NOMO-1 treated with DMSO at 0.1 percent for 48 hours (cell line): ENCODE data around the gene ATXN1L.
"Not testable (repeated sequence)": the region's sequence is repeated elsewhere in the genome, so short reads cannot be mapped to it uniquely, and the experiment has no call there.

ENCODE experiments used
- DNase-seq: peaks from one replicate; lab custom pipeline; 2025; ENCODE audit not compliant: unreplicated experiment; lab: John Stamatoyannopoulos, UW

ATXN1L gene

DNA sequence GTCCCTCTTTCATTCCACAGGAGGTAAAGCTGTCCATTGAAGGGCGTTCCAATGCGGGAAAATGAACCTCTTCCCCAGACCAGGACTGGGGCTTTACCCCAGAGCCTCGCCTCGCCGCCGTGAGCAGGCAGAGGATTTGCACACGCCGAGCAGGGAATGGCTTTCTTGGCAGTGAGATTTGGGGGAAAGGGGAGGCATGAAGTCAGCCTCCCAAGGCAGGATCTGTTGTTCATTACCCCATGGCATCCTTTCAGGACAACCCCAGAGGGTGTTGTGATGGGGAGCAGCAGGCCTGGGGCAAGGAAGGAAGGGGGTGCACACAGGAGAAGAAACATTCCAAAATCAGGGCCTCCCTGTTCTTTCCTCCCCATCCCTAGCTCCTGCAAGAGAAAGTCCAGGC lies 6.0 kb downstream of the ATXN1L start:
- DNase-seq = no peak

DNA sequence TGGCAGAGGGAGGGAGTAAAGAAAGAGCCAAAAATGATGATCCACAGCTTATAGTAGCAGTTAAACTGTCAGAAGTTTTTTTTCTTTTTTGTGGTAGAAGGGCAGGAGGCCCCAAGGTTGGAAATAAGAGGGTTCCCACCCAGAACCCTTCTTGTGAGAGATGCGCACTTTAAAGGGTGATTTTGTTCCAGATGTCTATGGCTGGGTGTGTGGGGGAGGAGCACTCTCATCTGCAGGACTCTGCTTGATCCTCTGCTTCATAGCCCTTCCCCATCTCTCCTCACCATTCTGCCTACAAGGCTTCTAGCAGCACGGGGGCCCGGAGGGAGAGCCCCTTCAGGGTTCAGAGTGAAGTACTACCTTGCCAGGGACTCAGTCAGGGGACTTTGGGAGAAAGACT lies 6.4 kb downstream of the ATXN1L start:
- DNase-seq = no peak

DNA sequence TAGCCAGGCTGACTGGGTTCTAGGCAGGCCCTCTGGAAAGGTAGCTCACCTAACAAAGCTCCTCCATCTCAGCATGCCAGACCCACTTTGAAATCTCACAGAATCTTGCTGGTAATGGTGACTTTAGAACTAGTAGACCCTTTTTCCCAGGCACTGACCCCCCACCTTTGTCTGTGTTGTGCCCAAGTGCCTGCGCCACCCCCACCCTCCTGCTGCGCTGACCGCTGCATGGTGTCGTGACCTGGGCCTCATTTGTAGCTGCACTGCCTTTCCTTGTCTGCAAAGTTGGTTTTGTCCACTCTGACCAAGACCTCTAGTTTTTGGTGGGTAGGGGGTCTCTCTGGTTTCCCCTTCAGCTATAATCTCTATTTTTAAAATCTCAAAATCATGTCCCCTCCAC lies 6.8 kb downstream of the ATXN1L start:
- no peak for DNase-seq

DNA sequence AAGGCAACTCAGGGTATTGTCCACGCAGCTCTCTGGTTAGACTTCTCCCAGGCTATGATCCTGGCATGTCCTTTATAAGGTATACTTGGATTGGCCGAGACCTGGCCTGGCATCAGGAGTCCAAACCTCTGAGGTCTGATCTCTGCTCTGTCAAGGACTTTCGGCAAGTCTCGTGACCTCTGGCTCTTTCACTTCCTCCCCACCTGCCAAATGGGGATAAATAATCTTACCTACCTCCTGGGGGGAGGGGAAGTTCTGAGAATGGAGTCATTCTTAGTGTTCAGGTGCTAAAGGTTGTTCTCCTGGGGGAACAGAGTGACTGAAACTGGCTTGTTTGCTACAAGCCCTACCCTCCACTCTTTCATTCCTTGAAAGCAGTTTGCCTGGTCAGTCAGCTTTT lies 7.6 kb downstream of the ATXN1L start:
- no peak for DNase-seq

DNA sequence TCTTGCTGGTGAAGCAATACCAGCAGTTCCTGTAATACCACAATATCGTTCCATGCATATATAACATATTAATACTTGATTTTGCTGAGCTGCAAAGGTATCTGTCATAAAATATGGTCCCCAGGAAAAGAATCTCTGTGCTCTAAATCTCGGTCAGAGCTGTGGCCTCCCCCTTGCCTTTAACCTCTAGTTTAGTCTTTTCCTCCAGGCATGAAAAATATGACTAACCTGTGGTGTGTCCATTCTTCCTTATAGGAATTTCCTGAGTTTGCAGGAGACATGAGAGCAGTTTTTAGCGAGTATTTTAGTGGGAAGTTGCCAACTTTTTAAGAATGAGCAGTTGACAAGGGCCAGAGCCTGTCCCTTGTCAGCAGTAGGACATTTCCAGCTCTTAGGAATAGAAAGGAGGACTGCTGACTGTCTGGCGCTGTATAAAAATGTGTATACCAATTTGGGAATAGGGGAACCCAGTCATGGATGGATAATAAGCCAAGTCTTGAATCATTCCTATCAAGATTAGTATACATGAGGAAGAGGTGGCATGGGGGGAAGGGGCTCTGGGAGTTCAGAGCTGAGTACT lies 8.7 kb downstream of the ATXN1L start:
- no peak for DNase-seq

DNA sequence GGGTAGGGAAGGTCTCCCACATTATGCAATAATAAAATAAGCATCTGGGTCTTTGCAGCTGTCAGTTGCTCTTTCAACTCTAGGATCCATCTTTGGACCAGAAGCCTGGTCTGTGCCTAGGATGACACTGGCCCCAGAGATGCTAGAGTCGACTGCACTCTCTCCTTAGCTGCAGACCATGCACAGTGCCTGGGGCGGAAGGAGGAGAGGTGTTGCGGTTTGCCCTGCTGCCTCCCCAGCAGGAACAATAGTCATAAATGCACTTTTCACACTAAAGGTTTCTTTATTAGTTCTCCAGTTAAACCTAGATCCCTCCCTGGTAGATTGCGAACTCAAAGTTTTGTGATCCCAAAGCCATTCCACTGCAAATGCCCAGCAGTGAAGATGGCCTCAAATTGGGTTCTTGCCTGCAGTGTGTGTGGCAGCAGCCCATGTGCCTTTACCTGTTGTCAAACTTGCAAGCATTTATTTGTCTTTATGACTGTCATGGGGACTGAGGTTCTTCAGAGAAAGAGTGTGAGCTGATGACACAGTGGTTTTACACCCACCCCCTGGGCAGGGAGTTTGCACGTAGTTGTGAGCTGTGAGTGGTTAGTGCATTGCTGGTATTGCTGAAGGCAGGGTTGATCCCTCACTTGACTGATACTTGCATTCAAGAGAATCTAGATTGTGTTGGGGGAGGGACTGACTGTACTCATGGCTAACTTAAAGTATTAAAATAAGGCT lies 10.3 kb downstream of the ATXN1L start:
- DNase-seq = no peak

DNA sequence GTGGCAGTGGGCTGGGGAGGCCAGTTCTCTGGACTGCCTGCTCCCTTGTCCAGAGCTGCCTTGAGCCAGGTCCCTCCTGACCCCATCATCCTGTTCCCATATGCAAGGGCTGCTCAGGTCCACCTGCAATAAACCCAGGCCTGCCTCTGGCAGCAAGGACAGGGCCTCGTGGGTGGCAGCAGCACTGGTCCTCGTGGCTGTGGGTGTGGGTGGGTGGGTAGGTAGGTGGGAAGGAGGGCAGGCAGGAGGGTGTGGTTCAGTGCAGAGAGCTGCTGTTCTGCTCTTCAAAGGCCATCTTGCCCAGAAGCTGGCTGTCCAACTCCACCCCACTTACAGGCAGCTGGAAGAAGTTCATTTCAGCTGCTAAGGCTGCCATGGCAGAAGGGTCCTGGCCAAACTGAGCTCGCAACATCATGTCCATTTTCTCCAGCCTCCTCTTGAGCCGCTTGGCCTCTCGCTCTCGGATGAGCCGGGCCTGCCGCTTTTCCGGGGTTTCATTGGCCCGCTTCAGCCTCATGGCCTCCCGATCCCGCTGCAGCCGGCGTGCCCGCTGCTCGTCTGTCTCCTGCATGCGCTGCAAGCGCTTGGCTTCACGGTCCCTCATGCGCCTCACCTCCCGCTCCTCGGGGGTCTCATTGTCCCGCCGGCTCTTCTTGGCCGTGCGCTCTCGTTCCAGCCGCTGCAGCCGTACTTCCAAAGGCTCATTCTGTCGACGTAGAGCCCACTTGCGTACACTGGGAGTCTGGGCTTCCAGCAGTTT lies 14.2 kb downstream of the ATXN1L start:
- no peak for DNase-seq

DNA sequence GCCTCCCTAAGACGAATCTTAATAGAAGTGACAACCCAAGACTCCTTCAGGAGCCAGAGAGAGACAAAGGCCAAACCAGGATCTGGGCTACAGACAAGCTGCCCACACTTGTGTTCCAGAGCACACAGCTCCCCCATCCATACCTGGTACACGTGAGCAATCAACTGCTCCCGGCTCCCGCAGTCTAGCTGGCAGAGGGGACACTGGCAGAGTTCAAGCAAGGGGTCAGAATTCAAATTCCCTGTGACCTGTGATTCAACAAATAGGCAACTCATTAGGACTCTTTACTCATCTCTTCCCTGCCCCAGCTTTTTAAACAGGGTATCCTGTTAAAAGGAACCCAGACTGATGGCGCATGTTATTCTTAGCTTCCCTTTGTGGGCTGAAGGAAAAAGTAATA lies 18.2 kb downstream of the ATXN1L start:
- DNase-seq = no peak

DNA sequence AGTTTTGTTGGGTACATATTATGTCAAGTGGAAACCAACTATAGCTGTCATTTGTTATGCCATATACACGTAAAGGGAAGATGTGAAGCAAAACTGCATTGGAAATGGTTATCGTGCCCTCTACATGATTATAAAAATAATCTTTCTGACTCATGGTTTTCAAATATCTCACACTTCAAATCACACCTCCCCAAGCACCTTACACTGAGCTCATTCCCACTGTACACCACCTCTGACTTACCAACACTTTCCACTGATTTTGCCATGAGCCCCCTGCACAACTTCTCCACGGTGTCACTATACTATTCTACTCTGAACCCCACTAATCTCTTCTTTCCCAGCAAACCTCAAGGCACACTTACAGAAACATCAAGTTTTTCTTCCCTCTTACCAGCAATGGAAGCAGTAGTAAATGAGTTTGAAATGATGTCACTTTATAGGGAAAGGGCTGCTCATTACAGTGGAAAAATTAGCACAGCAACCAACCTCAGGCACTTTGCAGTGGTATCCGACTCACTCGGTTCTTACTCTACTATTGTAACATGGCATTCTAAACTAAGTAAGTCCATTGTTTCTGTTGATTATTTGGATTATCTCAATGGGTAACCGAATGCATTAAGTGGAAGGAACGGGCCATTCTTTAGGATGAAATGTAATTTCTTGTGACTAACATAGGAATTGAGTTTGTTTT lies 19.5 kb downstream of the ATXN1L start:
- no peak for DNase-seq

DNA sequence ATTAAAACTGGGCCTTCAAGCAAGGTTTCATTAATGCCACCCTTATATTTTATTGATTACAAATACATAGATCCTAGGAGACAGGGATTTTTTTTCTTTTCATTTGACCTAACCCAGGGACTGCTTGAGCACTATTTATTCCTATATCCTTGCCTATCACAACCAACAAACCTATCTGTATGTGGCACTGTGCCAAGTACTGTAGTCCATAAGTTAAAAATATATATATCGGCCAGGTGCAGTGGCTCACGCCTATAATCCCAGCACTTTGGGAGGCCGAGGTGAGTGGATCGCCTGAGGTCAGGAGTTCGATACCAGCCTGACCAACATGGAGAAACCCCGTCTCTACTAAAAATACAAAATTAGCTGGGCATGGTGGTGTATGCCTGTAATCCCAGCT lies 21.4 kb downstream of the ATXN1L start:
- DNase-seq = not testable (repeated sequence)

DNA sequence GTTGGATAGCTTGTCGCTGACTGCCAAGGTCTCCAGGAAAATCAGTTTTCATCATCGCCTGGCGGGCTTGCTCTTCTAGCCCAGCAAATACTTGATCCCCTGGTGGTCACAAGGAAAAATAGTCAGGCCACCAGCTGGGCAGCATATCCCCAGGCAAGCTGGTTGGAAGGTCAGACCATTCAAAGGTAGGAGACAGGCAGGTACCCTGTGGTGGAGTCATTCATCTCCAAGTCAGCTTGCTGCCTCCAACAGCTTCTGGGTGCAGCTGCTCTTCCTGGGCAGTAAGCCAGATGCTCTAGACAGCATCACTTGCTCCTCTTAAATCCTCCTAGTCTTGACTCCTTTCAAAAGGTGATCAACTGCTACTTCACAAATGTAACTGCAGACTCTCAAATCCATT lies 22.2 kb downstream of the ATXN1L start:
- DNase-seq = no peak

DNA sequence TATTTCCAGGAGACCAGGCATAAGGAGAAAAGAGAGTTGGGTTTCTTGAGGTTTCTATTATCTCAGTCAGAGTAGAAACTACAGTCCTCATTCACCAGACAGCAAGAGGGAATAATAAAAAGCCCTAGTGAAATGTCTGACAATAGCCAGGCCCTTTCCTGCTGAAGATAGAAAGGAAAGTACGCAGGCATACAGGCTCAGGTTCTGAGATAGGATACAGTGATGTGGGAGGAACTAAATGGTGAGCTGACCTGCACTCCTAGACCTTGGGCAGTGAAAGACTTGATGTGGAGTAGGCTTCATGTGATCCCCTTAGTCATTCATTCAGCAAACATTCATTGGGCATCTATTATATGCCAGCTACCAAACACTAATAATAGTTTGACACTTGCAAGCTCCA lies 23.3 kb downstream of the ATXN1L start:
- DNase-seq = no peak

DNA sequence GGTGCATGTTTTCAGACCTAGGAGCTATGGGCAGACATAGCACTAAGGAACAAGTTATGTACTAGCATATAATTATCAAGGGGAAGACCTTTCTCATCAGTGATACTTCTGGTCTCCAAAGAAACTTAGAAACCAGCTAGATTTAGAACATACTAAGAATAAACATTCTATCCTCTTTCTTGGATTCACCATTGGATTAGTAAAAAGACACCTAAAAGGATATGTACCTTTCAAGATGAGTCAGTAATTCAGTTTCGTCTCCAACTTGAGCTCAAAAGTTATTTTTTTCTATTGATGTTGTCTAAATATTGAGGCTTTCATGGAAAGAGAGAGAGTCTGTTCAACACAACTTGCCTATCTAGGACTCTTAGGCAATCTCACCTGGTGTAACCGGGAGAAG lies 25.0 kb downstream of the ATXN1L start:
- DNase-seq = no peak

DNA sequence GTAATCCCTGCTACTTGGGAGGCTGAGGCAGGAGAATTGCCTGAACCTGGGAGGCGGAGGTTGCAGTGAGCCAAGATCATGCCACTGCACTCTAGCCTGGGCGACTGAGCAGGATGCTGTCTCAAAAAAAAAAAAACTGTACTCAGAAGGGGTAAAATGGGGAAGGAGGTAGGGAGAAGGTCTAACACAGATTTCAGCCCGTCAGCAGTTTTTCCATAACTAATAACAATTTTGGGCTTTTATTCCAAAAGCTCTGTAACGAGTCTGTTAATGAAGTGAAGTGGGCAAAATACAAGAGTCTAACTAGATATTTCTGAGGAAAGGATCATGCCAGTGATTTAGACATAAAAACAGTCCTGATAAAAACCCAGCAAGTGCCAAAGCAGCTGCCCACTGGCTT lies 27.4 kb downstream of the ATXN1L start:
- DNase-seq = no peak

DNA sequence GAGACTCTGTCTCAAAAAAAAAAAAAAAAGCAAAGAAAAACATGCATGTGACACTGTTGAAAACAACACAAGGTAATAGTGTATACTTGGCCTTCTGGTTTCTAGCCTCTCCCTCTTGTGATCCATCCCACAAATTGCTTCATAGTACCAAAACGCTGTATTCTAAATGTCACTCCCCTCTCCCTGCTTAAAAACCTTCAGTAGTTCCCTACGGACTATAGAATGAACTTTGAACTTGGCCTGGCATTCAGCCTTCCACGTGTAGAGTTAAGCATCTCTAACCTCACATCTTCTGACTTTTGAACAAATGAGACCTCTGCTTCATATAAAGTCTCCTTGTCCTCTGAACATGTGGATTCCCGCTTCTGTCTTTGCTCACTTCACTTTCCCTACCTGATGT lies 33.1 kb downstream of the ATXN1L start:
- no peak for DNase-seq

DNA sequence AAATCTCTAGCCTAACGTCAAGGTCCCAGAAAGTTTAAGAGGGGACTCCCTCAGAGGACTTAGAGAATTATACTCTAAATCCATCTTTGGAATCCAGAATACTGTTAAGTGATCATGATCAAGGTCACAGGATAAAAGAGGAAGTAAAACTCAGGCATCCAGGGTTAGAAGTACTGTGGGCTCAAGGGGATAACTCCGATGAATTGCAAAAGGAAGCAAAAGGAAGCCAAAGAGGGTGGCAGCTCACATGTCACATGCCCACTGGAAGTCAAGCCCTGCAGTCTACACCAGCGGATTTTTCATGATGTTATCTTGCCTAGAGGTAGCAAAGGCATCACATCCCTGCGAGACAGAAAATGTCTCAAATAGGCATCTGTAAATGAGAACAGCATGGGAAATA lies 34.4 kb downstream of the ATXN1L start:
- DNase-seq = peak; percentile 77

DNA sequence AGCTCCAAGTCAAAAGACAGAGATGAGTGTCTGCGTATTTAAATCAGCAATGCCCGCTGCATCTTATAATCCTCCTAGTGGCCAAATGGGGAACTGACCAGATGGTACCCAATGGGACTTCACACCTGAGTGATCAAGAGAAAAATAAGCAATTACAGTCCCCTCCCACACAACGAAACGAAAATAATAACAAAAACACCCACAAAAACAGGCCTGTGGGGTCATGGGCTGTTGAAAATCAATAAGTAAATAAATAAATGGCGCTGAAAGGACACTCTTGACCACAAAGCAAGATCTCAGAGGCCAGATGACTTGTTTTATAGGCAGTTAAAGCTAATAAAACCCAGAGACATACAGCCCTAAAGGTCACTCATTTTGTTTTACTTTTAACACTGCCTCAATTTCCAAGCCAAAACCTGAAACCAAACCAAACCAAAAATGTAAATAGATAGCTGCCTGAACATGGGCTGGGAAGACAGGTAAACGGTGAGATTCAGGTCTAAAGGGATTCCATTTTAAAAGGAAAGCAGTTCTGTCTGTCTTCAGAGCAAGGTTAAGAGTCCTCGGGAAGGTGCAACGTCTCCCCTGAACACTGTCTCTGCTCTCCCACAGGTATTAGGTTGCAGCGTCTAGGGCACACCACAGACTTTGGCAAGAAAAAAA lies 36.9 kb downstream of the ATXN1L start:
- peak; percentile 65 for DNase-seq

DNA sequence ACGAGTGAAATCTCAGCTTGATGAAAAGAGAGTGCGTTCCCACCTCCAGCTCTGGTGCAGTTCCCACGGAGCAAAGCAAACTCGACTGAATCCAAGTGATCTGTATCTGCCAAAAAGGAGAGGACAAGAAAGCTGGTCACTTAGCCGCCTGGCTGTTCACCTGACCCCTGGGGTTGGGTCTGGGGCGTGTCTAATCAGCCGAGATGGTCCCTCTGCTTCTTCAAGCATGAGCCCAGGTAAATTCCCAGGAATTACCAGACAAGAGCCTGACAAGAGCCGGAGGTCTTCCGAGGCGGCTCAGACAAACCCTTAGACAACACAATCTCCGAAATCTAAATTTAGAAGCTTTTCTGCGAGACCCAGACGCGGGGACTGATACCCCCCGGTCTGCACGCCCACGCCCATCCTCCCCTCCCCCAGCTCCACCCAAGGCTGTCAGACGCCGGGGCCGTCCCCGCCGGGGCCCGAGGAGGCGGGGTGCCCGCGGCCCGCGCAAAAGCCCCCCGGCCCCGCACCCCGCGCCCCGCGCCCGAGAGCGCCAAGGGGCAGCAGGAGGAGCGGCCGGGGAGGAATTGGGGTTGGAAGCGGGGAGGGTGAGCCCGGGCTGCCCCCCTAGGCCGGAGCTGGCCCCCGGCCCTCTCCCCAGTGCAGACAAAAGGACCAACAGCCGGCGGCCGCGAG lies 37.5 kb downstream of the ATXN1L start:
- no peak for DNase-seq

DNA sequence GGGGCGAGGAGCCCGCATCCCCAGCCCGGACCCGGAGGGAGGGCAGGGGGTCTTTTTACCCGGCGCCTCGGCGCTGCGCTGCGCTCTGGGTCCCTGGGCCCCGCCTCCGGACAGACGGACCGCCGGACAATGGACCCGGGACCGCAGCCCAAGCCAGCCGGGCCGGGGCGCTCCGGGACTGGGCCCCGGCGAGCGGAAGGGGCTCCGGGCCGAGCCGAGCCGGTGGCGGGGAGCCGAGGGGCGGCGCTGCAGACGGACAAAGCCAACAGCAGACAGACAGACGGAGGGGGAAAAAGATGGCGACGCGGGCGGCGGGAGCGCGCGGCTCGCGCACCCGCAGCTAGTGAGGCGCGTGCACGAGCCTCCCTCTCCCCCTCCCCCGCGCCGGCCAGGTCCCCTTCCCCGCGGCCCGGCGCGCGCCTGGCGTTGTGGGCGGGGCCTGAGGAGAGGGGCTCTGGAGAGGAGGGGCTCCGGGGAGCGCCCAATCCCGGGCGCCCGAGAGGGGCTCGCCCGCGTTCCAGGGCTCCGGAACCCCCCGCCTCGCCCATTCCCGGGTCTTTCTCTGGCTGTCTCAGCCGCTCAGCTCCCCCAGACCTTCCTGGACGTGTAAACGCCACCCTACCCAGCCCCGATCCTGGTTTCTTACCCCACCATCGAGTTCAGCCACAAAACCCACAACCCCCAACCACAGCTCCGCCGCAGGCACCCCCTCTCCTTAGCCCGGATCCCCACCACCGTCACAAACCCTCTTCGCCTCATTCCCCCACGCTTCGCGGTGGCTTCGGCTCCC lies 38.3 kb downstream of the ATXN1L start, which contains the start of gene ZNF821:
ZNF821 (minus strand) TSS at position 334 of the 790 bp plus-strand sequence. CDS start 4,236 bp downstream, outside the sequence.
- peak; percentile 45 for DNase-seq

DNA sequence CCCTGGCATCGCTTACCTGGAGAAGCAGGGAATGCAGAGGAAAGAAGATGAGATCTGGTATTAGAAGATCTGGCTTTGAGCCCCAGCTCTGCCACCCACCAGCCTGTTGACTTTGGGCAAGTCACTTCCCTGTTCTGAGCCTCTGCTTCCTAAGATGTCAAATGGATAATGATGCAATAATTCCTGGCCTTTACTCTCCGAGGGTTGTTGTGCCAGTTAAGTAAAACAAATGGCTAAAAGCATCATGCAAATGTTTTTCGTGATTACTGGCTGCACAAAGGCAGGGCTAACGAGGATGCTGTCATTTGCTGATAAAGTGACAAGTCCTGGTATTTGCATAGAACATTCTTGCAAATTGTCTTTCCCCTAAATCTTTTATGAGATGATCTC lies 39.5 kb downstream of the ATXN1L start:
- peak; percentile 7 for DNase-seq
